GM12873 (cell line): ENCODE results near the gene ARL3.

Experiments used
- TF ChIP-seq, protein P1 (sequence below): IDR thresholded peaks from 2 replicates; pipeline ENCODE4 v1.5.1; 2012; ENCODE audit warnings: low read depth, mild to moderate bottlenecking, moderate library complexity, low read length, control low read depth; ENCODE audit not compliant: insufficient read depth; ENCODE audit errors: missing control alignments

ARL3 gene

DNA sequence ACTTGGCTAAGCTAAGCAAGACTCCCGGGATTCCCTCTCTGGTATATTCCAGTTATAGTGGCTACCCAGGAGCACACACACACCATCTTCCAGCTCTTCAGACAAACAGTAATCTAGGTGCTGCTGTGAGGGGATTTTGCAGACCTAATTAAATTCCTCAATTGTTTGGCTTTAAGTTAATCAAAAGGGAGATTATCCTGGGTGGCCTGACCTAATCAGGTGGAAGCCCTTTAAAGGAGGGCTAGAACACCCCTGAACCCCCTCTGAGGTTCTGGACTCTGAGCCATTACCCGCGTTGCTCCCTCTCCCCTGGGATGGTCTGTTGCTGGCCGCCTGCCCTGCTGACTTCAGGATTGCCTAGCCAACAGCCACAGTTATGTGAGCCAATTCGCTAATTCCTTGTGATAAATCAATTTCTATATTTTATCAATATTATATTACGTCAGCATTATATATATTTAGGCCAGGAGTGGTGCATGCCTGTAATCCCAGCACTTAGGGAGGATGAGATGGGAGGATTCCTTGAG, 6.6 kb upstream of the ARL3 start:
- TF ChIP-seq, protein P1, sequence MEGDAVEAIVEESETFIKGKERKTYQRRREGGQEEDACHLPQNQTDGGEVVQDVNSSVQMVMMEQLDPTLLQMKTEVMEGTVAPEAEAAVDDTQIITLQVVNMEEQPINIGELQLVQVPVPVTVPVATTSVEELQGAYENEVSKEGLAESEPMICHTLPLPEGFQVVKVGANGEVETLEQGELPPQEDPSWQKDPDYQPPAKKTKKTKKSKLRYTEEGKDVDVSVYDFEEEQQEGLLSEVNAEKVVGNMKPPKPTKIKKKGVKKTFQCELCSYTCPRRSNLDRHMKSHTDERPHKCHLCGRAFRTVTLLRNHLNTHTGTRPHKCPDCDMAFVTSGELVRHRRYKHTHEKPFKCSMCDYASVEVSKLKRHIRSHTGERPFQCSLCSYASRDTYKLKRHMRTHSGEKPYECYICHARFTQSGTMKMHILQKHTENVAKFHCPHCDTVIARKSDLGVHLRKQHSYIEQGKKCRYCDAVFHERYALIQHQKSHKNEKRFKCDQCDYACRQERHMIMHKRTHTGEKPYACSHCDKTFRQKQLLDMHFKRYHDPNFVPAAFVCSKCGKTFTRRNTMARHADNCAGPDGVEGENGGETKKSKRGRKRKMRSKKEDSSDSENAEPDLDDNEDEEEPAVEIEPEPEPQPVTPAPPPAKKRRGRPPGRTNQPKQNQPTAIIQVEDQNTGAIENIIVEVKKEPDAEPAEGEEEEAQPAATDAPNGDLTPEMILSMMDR: no peak

DNA sequence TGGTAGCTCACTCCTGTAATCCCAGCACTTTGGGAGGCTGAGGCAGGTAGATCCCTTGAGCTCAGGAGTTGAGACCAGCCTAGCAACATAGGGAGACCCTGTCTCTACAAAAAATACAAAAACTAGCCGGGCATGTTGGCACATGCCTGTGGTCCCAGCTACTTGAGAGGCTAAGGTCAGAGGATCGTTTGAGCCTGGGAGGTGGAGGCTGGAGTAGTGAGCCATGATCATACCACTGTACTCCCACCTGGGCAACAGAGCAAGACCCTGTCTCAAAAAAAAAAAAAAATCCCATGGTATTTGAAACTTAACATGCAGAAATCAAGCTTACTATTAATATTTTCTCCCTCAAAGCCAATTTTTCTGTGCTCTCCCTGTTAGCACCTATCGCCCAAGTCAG, 6.1 kb upstream of the ARL3 start:
- TF ChIP-seq, protein P1: no peak

DNA sequence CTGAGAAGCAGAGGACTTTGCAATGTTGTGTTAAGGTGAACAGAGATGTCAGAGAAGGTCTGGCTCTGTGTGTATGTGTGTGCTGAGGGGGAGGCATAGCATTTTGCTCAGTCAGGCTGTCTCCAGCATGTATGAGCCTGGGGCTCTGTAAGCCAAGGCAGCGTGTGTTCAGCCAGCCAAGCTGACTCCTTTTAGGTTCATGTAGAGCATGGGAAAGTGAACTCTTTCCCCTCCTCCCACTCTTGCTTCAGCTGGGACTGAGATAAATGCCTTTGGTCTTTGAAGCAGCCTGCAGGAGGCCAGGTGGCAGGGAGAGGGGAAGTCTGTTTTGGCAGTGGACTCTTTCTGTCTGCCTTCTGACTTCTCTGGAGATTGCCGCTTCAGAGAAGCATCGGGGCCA, 4.0 kb upstream of the ARL3 start:
- TF ChIP-seq, protein P1: peak; percentile 2

DNA sequence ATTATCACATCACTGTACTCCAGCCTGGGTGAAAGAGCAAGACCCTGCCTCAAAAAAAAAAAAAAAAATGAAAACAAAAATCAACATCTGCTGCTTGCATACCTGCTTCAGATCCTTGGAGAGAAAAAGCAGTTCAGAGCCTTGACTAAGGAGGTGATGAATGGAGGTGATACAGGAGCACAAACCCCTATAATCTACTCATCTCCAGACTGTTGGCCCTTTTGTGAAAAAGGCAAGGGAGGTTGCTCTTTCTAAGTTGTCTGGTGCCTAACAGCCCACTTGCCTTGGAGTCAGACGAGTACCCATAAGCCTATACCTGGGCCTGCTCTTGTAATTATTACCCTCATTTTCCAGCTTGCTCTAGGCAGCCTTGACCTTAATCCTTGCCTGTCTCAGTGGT, 1.7 kb upstream of the ARL3 start:
- TF ChIP-seq, protein P1: no peak

DNA sequence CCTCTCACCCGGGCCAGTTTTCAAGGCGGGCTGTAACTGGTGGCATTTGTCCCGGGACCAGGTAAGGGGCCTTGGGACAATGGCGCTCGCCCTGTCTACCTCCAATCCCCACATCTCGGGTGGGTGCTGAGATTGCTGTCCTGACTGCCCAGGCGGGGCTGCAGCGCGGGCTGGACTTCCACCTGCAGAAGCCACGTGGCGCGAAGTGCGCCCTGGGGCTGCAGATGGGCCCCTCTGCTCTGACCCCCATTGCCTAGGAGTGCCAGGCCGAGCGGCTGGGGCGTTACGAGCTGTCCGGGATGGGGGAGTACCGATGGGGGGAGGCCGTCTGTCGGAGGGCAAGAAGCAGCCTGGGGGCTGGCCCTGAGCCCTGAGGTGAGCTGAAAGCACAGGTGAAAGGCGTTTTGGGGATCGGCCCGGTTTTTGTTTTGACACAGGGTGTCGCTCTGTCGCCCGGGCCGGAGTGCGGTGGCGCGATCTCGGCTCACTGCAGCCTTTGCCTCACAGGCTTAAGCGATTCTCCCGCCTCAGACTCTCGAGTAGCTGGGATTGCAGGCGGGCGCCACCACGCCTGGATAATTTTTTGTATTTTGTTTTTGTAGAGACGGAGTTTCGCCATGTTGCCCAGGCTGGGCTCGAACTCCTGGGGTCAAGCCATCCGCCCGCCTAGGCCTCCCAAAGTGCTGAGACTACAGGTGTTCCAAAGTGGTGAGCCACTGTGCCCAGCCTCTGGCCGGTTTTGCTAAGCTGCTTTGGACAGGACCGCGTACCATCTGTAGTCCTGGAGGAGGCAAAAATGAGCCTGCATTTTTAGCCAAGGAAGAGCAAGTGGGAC, 641 bp upstream of the ARL3 start, which contains the start of gene SFXN2:
SFXN2 (plus strand) TSS at position 16 of the 835 bp plus-strand sequence. CDS start 12,001 bp downstream, outside the sequence.
- TF ChIP-seq, protein P1: peak; percentile 40

DNA sequence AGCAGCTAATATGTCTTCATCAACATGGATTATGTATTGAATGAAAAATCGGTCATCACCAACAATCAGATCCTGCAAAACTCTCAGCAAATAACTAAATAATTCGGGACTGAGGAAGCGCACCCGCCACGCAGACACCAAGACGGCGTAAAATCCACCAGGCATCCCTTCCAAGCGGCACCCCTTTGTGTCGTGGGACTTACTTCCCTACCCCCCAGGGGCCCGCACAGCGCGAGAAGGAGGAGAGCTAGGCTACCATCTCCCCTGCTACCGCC, 721 bp downstream of the ARL3 start:
- TF ChIP-seq, protein P1: no peak

DNA sequence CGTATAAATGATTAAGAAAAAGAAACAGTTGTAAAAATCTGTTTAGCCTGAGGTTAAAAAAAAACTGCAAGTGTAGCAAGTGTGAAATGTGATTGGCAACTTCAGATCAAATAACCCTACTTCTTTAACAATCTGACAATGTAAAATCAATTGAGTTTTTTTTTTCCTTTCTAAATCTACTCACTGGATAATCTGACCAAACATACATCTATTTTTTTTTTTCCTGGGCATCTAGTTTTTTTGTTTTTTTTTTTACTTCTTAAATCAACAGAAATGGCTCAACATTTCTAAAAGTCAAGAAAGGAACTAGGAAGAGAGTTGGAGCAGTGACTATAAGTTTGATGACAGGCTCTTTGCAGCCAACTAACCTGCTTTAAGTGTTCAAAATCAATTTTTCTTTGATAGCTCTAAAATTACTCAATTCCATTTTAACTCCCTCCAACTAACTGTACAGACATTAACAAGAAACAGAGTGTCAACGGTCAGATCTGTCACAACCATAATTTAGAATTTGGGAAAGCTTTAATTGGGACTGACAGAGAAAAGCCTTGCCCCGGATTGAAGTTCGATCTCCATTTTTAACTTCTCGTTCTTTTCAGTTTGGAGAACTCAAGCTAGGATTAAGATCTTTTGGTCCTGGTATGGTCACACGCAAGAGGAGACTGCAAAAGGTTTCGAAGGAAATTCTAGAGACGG, 1.2 kb downstream of the ARL3 start:
- TF ChIP-seq, protein P1: no peak
